Stimulated activated CD4-positive, alpha-beta T cell treated with anti-CD3 and anti-CD28 coated beads, Interleukin-1b, Interleukin-23, amount 100 ng/mL, for 1 hour (primary cell): ENCODE data around the gene KRTAP10-11.
"Not testable (repeated sequence)": the region's sequence is repeated elsewhere in the genome, so short reads cannot be mapped to it uniquely, and the experiment has no call there.

Source experiments
- DNase-seq, 2 donors: peaks; one replicate each; pipeline ENCODE4 v3.0.0-alpha.2; 2020; ENCODE audit warnings: low read depth in 2 of 2

Gene KRTAP10-11

DNA sequence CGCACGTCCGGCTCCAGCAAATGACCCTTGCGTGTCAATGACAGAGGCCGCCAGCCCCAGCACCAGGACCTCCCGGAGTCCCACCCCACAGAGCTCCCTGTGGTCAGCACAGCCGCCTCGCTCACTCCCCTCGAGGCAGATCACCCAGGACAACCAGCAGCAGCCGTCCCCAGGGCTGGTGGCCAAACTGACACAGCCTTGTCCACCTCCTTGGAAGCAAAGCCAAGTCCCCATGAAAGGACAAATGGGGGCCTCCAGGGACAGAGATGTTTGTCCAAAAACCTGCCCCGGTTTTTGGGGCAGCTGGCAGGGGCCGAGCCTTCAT lies 6.9 kb upstream of the KRTAP10-11 start:
- DNase-seq: no peak

DNA sequence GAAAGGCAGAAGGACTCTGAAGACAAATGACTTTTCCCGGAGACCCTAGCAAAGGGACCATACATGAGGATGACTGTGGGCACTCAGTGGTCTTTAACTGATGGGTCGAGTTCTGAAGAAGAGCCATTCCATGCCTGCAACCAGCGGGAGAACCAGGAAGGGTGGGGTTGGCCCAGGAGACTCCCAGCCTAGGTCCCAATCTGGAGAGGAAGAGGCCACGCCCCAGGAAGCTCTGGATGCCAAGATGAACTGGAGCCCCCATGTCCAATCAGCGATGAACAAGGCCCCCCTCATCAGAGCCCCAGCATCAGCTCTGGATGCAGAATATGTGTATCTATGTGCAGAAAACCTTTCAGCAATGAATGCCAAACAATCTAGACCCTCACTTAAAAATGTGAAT lies 5.5 kb upstream of the KRTAP10-11 start:
- DNase-seq: no peak

DNA sequence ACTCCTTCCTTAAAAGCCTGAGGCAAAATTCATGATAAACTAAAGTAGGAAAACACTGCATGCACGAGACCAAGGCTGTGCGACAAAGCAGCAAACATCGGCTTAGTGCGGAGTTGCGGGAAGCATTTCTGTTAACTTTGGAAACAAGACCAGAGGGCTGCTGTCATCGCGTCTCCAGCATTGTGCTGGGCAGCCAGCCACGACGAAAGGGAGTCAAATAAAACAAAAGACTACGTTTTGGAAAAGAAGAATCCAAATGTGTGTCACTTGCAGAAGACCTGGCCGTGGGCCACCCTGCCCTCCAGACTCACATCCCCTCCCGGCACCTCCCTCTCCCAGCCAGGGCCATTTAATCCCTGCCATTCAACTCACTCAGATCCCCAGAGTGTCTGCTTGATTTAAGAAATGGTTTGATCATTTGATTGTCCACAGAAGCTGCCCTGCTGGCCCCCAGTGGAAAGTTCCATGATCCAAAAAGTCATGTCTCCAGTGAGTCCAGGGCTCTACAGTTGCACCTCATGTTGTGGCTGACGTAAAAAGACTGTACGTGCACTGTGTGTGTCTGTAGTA lies 2.4 kb upstream of the KRTAP10-11 start:
- no peak for DNase-seq

DNA sequence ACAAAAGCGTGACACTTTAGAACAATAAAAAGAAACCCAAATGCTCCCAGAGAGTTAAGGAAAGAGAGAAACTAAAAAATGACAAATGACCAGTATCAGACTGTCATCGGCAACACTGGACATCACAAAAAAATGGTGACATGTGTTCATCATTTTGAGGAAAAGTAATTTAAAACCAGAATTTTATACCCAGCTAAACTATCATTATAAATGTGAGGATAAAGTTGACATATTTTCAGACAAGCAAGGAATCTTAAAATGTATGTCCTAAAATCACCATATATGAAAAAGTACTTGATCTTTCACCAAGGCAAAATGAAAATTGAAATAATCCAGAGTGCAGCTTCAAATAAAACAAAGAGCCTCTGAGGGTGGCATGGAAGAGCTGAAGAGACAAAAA lies 1.3 kb upstream of the KRTAP10-11 start:
- no peak for DNase-seq

DNA sequence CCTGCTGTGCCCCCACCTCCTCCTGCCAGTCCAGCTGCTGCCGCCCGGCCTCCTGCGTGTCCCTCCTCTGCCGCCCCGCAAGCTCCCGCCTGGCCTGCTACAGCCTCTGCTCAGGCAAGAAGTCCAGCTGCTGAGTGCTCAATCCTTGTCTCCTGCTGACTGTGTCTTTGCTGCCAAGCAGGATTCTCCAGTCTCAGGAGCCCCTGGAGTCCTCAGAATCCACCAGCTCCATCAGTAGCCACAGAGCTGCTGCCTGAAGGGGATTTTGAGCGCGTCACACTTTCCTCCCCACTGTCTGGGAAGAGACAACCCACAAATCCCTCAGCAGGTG lies 973 bp downstream of the KRTAP10-11 start:
- DNase-seq: no peak

DNA sequence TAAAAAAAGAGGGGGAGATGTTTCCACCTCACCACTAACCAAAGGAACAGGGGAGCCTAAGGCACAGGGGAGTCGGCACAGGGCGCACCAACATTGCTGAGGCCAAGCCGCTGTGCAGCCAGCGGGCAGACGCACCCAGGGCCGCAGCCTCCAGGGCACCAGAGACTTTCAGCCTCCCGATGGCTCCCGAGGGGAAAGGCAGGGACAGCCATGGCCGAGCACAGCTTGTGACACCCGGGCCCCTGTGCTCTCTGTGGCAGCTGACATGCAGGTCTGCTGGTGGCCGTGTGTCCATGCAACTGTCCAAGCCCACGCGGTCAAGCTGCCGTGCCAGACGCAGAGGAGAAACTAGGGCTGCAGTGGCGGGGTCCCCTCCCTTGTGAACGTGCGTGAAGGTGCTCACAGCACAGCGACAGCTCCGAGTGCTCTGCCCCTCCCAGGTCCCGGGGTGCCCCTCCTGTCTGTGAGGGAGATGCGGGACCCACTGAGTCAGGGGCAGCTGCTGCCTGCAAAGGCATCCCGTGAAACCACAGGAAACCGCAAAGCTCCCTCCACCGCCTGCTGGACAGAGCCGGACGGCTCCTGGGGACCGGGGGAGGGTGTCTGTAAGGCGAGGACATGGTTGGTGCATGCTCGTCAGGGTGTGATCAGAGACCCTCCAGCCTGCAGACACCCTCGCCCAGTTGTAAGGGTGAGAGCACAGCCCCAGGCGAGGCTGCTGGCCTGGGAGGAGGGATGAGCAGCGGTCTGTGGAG lies 2.5 kb downstream of the KRTAP10-11 start:
- no peak for DNase-seq

DNA sequence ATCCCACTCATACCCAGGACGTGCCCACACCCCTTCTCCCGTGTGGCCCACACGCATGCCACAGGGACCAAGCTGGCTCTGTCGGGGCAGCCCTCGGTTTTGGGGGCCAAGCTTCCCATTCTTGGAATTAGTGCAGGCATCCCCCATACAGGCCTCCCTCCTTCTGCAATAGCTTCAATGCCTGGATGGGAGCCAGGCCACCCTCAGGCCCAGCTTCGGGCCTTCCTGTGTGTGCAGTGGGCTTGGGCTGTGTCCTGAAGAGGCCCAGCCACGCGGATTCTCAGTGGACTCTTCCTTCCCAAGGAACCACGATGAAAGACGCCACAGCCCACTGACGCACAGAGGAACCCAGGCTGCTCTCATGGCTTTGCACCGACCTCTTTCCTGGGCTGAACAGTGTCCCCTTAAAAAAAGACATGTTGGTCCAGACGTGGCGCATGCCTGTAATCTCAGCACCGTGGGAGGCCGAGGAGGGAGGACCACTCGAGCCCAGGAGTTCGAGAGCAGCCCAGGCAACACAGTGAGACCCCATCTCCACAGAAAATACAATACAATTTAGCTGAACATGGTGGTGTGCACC lies 3.4 kb downstream of the KRTAP10-11 start:
- no peak for DNase-seq

DNA sequence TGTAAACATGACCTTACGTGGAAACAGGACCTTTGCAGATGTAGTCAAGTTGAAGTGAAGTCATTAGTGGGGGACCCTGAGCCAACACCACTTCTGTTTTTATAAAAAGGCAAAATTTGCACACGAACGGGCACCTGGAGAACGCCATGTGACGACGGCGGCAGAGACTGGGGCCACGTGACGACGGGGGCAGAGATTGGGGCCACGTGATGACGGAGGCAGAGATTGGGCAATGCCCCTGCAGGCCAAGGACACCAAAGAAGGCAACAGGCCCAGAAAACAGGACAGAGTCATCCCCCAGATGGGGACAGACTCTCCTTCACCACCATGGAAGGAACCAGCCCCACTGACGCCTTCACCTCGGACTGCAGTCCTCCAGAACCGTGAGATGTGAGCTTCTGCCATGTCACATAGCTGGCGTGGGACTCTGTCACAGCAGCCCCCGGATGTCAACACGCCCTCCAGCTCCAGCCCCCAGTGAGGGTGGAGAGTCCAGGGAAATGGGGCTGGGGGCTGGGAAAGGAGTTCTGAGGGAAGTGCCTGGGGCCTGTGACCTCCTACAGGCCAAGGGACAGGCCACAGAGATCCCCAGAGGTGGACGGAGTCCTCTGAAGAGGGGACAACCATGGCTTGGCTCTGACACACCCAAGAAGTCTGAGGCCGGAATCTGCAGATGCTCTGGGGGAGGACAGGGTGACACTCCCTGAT lies 4.2 kb downstream of the KRTAP10-11 start:
- no peak for DNase-seq

DNA sequence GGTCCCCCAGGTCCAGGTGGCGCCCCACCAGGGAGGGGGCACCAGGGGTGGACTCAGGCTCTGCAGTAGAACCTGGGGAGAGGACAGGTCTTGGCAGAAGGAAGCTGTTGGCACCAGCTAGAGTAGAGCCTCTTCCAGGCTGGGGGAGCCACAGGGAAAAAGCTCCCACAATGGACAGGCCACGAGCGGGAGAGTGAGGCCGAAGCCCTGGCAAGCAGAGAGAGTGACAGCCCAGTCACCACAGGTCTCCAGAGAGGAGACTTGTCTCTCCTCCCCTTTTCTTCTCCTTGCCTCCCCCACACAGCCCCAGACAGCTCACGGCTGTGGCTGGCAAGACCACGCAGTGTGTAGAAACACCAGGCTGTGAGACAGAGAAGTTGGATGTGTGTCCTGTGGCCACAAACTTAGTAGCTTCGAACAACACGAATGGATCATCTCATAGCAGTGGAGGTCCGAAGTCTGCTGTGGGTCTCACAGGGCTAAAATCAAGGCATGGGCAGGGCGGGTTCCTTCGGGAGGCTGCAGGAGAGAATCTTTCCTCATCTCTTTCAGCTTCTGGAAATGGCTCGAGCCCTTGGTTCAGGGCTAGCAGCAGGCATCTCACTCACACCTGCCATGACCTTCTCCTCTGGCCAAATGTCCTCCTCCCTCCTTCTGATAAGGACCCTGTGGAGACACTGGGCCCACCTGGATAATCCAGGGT lies 4.9 kb downstream of the KRTAP10-11 start:
- no peak for DNase-seq

DNA sequence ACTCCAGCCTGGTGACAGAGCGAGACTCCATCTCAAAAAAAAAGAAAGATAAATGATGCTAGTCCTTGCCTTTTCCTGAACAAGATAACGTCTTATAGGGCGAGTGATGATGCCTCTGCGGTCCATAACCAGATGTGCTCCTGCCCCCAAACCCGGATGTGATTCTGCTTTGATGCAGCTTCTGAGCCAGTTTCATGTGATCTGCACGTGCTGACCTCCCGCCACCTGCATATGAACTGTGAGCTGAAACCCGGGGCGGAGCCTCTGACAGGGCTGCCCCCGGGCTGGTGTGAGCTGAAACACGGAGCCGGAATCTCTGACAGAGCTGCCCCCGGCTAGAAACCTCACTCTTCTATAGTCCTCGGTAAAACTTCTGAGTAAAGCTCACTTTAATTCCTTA lies 6.9 kb downstream of the KRTAP10-11 start:
- no peak for DNase-seq

DNA sequence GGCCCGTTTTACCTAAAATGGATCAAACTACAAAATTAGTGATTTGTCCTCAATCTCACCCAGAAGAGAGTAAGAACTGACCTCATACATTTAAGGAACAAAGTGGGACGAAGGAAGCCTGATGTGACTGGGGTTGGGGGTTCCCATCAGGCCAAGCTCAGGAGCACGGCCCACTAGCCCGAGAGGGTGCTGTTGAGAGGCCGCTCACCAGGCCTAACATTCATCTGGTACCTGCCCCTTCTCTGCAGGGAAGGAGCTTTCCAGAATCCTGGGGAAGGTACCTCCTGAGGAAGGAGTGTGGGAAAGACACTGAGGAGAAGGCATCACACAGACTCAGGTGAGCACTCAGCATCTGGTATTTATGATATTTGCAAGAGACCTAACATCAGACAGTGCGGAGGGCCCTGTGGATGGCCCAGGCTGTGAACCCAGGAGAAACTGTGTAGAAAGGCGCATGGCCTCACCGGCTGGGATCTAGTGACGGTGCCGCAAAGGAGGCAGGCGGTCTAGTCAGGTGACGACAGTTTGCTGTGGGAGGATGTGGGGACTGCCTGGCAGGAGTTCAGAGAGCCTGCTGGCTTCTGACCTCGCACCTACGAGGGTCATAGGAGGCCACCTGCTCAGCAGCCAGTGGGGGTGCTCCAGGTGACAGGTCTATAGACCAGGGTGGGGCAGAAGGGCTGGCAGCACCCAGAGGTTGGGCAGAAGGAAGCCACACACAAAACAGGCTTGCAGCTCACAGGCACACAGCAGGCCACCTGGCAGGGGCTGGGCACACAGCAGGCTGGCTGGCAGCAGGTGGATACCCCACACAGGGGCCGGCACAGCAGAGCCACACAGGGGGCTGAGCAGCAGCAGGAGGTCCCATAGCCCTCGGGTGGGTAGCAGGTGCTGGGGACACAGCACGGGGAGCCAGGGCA lies 7.7 kb downstream of the KRTAP10-11 start:
- peak in 1 of 2 donors; percentile 18 for DNase-seq

DNA sequence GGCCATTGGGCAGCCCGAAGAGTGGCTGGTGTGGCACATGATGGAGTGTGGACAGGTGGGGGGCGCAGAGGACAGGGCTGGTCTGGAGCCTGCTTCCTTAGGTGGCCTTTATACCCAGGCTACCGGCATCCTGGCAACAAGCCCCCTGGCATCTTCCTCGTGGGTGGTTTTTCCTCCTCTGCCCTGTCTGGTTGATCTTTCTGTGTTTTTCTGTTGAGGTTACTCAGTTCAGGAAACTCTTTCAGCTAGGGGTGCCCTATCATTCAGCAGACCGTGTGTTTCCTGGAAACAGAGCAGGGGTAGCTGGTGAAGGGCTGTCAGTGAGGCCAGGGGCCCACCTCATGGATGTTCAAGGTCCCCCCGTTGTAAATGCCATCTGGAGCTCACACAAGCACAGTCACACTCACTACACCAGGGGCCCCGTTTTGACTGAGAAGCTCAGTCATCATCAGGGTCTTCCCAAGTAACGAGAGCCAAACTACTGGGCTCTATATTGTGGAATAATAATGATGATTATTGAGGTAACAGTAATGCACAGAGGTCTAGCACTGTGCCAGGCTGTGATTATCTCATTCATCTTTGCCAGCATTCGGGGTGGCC lies 8.5 kb downstream of the KRTAP10-11 start, which contains the start of gene KRTAP12-4:
TSS of gene KRTAP12-4 (minus strand) at position 84 of the 600 bp plus-strand sequence. CDS start at position 39, 45 bp downstream.
- no peak for DNase-seq

DNA sequence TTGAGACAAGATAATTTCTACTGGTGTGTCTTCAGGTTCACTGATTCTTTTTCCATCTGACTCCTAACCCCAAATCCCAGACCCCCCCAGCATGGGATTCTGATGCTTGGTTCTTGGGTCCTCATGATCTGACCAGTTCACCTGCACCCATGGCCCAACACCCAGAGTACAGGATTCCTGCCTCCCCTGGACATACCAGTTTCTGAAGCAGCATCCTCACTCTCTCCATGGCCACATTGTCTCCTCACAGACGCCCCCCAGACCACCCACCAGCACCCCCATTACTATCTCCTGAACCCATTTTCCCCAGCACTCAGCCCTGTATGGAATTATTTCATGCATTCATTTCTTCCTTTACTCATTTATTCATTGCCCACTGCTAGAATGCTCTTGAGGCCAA lies 10.7 kb downstream of the KRTAP10-11 start:
- DNase-seq: no peak

DNA sequence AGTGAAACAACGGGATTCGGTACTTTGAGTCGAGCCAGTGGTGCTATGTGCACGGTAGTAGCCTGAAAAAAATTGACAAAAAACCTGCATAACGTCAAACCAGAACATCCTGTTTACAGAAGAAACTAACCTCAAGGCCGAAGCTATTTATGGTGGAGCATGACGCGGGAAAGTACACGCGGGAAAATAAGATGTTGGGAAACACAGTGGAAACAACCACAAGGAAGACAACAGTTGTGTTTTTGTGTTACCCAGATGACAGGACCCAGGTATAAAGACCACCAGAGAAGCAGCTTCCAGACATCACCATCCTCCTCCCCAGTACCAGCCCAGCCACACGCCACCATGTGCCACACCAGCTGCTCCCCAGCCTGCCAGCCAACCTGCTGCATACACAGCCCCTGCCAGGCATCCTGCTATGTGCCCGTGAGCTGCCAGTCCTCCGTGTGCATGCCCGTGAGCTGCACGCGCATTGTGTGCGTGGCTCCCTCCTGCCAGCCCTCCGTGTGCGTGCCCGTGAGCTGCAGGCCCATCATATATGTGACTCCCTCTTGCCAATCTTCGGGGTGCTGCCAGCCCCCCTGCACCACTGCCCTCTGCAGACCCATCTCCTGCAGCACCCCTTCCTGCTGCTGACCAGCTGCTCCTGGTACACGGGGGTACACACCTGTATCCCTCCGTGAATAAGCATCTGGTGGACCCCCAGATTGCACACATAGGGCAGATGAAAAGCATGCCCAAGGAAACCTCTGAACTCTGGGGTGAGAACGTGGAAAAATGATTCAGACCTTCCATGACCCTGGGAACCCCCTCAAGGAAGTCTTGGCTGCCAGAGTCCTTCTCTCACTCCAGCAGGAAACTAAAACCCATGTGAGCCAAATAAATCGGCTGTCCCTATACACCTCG lies 11.7 kb downstream of the KRTAP10-11 start, which contains the start of gene KRTAP12-3:
TSS of gene KRTAP12-3 (plus strand) at position 298 of the 906 bp plus-strand sequence. CDS start at position 346, 48 bp downstream.
- DNase-seq: peak in 1 of 2 donors; percentile 15

DNA sequence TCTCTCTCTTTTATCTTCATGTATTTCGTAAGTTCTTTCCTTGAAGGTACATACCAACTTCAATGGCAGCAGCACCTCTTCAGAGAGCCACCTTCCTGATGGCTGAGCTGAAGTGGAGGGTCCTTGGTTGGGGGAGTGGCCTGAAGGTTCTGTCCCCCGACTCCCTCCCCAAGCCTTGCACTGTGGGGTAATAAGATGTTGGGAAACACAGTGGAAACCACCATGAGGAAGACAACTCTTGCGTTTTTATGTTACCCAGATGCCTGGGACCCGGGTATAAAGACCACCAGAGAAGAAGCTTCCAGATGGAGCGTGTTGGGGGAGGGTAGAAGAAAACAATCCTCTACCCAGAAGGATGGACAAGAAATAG lies 12.3 kb downstream of the KRTAP10-11 start:
- no peak for DNase-seq

DNA sequence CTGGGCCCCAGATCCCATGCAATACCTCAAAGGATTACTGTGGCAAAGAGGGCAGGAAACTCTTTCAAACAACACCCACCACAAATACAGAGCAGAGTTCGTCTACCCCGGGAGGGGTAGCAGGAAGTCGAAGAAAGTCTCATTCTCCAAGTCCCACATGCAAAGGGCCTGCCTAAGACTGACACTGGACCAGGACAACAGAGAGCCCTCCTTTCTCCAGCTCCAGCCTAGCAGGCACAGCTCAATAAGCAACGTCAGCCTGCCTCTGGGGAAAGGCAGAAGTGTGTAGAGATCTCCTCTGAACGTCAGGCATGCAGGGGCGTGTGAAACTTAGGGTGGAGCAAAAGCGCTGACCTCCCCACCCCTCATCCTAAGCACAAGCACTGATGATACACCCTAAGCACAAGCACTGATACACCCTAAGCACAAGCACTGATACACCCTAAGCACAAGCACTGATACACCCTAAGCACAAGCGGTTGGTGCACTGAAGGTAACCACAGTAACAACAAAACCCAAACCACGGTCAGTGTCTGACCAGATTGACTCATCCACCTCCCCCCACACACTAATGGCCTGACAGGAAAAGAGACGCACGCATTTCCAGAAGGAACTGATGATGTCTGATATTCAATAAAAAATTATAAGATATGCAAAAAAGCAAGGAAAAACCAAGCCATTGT lies 12.8 kb downstream of the KRTAP10-11 start:
- DNase-seq: no peak

DNA sequence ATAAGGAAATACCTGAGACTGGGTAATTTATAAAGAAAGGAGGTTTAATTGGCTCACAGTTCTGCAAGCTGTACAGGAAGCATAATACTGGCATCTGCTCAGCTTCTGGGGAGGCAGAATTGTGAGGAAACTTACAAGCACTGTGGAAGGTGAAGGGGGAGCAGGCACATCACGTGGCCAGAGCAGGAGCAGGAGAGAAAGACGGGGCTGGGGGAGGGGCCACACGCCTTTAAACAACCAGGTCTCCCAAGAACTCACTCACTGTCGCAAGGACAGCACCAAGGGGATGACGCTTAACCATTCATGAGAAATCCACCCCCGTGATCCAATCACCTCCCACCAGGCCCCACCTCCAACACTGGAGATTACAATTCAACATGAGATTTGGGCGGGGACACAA lies 15.4 kb downstream of the KRTAP10-11 start:
- not testable (repeated sequence) for DNase-seq

DNA sequence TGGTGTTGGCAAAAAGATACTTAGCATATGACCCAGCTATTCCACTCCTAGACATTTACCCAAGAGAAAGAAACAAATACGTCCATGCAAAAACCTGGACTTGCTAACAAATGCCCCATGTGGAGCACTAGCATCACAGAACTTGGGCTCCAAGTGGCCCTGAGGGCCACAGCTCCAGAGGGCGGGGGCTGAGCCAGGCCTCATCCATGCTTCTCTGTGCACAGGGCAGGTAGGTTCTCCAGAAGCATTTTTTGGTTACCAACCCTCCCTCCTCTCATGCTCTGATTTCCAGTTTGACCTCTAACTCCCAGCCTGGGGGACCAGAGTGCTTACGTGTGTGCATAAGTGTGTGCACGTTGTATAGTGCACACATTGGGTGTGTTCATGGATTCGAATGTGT lies 18.5 kb downstream of the KRTAP10-11 start:
- DNase-seq: no peak
